HepG2 (cell line): Measurements from ENCODE around the gene ATG13. TPM values are rescaled to one million over a fixed set of nuclear protein-coding genes. Genes with fewer than 3 reads are reported as not detected.

Experiments
- BRCA1 ChIP-seq: sonication (generic); formaldehyde crosslinking; IDR thresholded peaks from 2 replicates; pipeline ENCODE4 v1.4.0; 2020; ENCODE audit warnings: missing genetic modification reagents
- CBX2 ChIP-seq, 2 experiments: fragments of 200-600 bp in 1 of 2; sonication (generic); formaldehyde crosslinking in 1 of 2; IDR thresholded peaks; 2 replicates each; pipeline versions ENCODE4 v1.7.0 to v1.8.1; 2018 to 2022; ENCODE audit warnings: low read depth in 2 of 2, low read length in 1 of 2, mild to moderate bottlenecking in 1 of 2, missing genetic modification reagents in 1 of 2
- FOXA1 ChIP-seq, 2 experiments: fragments of 450-650 bp in 1 of 2; sonication (generic) in 1 of 2; formaldehyde crosslinking in 1 of 2; IDR thresholded peaks; 2 replicates each; pipeline versions ENCODE4 v1.4.0 to v1.6.1; 2016 to 2020; ENCODE audit warnings: missing genetic modification reagents in 1 of 2
- GATA4 ChIP-seq: sonication (generic); IDR thresholded peaks from 2 replicates; pipeline ENCODE4 v1.6.1; 2016; ENCODE audit warnings: antibody characterized with exemption, low read depth, borderline replicate concordance
- HNRNPH1 ChIP-seq: fragments of 200-400 bp; formaldehyde crosslinking; optimal IDR thresholded peaks from 2 replicates; pipeline ENCODE3; 2017; ENCODE audit warnings: mild to moderate bottlenecking, low read depth, low read length
- IRF2 ChIP-seq: IDR thresholded peaks from 2 replicates; pipeline ENCODE4 v1.6.1; 2018; ENCODE audit warnings: missing genetic modification reagents, missing compliant biosample characterization
- KLF12 ChIP-seq: sonication (generic); formaldehyde crosslinking; IDR thresholded peaks from 2 replicates; pipeline ENCODE4 v1.4.0; 2020; ENCODE audit warnings: missing genetic modification reagents, borderline replicate concordance
- MAFF ChIP-seq: IDR thresholded peaks from 2 replicates; pipeline ENCODE4 v1.6.1; 2011; ENCODE audit warnings: low read depth, low read length, improper control_type of control experiment
- MTF1 ChIP-seq: sonication (generic); formaldehyde crosslinking; IDR thresholded peaks from 2 replicates; pipeline ENCODE4 v1.5.0; 2020; ENCODE audit warnings: missing genetic modification reagents
- MXI1 ChIP-seq: IDR thresholded peaks from 3 replicates; pipeline ENCODE4 v1.6.1; 2012; ENCODE audit warnings: low read depth, low read length, inconsistent platforms, borderline replicate concordance
- NCOA1 ChIP-seq: sonication (generic); formaldehyde crosslinking; IDR thresholded peaks from 2 replicates; pipeline ENCODE4 v1.9.0; 2021; ENCODE audit warnings: missing genetic modification reagents
- PHF20 ChIP-seq: sonication (generic); formaldehyde crosslinking; IDR thresholded peaks from 2 replicates; pipeline ENCODE4 v1.5.0; 2020; ENCODE audit warnings: mild to moderate bottlenecking, missing genetic modification reagents
- ZFP82 ChIP-seq: sonication (generic); formaldehyde crosslinking; IDR thresholded peaks from 2 replicates; pipeline ENCODE4 v1.5.1; 2020; ENCODE audit warnings: mild to moderate bottlenecking, missing genetic modification reagents, borderline replicate concordance
- ZMAT3 ChIP-seq: sonication (generic); formaldehyde crosslinking; conservative IDR thresholded peaks from 2 replicates; pipeline ENCODE4 v1.7.0; 2021; ENCODE audit warnings: missing genetic modification reagents
- ZNF3 ChIP-seq: IDR thresholded peaks from 2 replicates; pipeline ENCODE4 v1.7.0; 2017; ENCODE audit warnings: inconsistent platforms
- ZNF367 ChIP-seq: sonication (generic); formaldehyde crosslinking; IDR thresholded peaks from 2 replicates; pipeline ENCODE4 v1.4.0; 2020; ENCODE audit warnings: missing genetic modification reagents, borderline replicate concordance
- ZNF382 ChIP-seq: sonication (generic); formaldehyde crosslinking; IDR thresholded peaks from 2 replicates; pipeline ENCODE4 v1.5.0; 2020; ENCODE audit warnings: missing genetic modification reagents, mild to moderate bottlenecking, borderline replicate concordance
- ZNF451 ChIP-seq: sonication (generic); formaldehyde crosslinking; IDR thresholded peaks from 2 replicates; pipeline ENCODE4 v1.5.0; 2020; ENCODE audit warnings: mild to moderate bottlenecking, missing genetic modification reagents
- ZNF484 ChIP-seq: sonication (generic); formaldehyde crosslinking; IDR thresholded peaks from 2 replicates; pipeline ENCODE4 v1.5.1; 2020; ENCODE audit warnings: mild to moderate bottlenecking, low read depth, missing genetic modification reagents, borderline replicate concordance
- ZNF773 ChIP-seq: sonication (generic); formaldehyde crosslinking; IDR thresholded peaks from 2 replicates; pipeline ENCODE4 v1.4.0; 2020; ENCODE audit warnings: missing genetic modification reagents, borderline replicate concordance
- polyA plus RNA-seq, 8 experiments: library from polyadenylated mRNA; depleted of rRNA in 3 of 8; stranded (reverse) in 7 of 8; unstranded in 1 of 8; fragments of >200 nt; fragmentation: Illumina TruSeq in 4 of 8; extraction: Trizol in 4 of 8; gene quantifications; 2 replicates each; pipeline versions ENCODE4 v1.2.1 to v1.2.3, GENCODE V29; 2011 to 2016; ENCODE audit warnings: low read depth in 4 of 8, missing spikeins in 1 of 8, mixed read lengths in 1 of 8; ENCODE audit not compliant: insufficient read depth in 1 of 8
- total RNA-seq, 5 experiments: library from RNA; depleted of rRNA; stranded (reverse); fragments of >200 nt; fragmentation: Illumina TruSeq; extraction: Trizol; gene quantifications; 2 replicates each; pipeline ENCODE4 v1.2.3, GENCODE V29; 2016; ENCODE audit warnings: low read depth in 1 of 5
- TF ChIP-seq, protein P1 (sequence below): sonication (generic); formaldehyde crosslinking; IDR thresholded peaks from 2 replicates; pipeline ENCODE4 v1.5.0; 2020; ENCODE audit warnings: mild to moderate bottlenecking, missing genetic modification reagents, borderline replicate concordance
- TF ChIP-seq, protein P2 (sequence below): sonication (generic); formaldehyde crosslinking; IDR thresholded peaks from 2 replicates; pipeline ENCODE4 v1.4.0; 2020; ENCODE audit warnings: mild to moderate bottlenecking, missing genetic modification reagents

Gene ATG13
- total and polyA plus RNA-seq, 2 of the 13 experiments (the other 11 are each of a cell fraction or from before 2014, with no cell fraction given) = 55.0 to 77.3 TPM

DNA sequence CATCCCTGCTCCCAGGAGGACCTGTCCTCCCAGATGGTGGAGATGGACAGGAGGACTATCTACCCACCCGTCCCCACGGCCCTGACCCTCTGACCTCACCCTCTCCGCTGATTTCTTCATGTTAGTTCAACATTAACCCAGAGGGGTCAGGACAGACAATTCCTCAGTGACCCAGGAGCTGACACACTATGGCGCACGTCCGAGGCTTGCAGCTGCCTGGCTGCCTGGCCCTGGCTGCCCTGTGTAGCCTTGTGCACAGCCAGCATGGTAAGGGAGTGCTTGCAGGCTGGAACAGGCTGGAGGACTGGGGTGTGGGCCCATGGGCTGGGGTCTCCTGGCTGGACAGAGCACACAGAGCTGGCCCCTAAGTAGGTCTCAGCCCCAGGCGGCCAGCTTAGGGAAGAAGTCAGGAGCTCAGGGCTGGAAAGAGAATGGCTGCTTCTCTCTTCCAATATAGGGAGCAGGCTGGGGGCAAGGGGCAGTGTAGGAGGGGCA, 101.7 kb downstream of the ATG13 start, which contains the start of gene F2 (continued):
- TF ChIP-seq, protein P1, sequence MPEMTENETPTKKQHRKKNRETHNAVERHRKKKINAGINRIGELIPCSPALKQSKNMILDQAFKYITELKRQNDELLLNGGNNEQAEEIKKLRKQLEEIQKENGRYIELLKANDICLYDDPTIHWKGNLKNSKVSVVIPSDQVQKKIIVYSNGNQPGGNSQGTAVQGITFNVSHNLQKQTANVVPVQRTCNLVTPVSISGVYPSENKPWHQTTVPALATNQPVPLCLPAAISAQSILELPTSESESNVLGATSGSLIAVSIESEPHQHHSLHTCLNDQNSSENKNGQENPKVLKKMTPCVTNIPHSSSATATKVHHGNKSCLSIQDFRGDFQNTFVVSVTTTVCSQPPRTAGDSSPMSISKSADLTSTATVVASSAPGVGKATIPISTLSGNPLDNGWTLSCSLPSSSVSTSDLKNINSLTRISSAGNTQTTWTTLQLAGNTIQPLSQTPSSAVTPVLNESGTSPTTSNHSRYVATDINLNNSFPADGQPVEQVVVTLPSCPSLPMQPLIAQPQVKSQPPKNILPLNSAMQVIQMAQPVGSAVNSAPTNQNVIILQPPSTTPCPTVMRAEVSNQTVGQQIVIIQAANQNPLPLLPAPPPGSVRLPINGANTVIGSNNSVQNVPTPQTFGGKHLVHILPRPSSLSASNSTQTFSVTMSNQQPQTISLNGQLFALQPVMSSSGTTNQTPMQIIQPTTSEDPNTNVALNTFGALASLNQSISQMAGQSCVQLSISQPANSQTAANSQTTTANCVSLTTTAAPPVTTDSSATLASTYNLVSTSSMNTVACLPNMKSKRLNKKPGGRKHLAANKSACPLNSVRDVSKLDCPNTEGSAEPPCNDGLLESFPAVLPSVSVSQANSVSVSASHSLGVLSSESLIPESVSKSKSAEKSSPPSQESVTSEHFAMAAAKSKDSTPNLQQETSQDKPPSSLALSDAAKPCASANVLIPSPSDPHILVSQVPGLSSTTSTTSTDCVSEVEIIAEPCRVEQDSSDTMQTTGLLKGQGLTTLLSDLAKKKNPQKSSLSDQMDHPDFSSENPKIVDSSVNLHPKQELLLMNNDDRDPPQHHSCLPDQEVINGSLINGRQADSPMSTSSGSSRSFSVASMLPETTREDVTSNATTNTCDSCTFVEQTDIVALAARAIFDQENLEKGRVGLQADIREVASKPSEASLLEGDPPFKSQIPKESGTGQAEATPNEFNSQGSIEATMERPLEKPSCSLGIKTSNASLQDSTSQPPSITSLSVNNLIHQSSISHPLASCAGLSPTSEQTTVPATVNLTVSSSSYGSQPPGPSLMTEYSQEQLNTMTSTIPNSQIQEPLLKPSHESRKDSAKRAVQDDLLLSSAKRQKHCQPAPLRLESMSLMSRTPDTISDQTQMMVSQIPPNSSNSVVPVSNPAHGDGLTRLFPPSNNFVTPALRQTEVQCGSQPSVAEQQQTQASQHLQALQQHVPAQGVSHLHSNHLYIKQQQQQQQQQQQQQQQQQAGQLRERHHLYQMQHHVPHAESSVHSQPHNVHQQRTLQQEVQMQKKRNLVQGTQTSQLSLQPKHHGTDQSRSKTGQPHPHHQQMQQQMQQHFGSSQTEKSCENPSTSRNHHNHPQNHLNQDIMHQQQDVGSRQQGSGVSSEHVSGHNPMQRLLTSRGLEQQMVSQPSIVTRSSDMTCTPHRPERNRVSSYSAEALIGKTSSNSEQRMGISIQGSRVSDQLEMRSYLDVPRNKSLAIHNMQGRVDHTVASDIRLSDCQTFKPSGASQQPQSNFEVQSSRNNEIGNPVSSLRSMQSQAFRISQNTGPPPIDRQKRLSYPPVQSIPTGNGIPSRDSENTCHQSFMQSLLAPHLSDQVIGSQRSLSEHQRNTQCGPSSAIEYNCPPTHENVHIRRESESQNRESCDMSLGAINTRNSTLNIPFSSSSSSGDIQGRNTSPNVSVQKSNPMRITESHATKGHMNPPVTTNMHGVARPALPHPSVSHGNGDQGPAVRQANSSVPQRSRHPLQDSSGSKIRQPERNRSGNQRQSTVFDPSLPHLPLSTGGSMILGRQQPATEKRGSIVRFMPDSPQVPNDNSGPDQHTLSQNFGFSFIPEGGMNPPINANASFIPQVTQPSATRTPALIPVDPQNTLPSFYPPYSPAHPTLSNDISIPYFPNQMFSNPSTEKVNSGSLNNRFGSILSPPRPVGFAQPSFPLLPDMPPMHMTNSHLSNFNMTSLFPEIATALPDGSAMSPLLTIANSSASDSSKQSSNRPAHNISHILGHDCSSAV (CRISPR knock-in tag) = no peak
- TF ChIP-seq ZNF773 (no peak), ZNF382 (CRISPR knock-in tag) (no peak), ZNF3 (CRISPR knock-in tag) (no peak), ZMAT3 (CRISPR knock-in tag) (peak; percentile 82), MTF1 (CRISPR knock-in tag) (no peak), MAFF (no peak), IRF2 (peak; percentile 83), ZNF484 (no peak), KLF12 (CRISPR knock-in tag) (peak; percentile 38; the same call in 1 of the 2 replicates), ZNF451 (CRISPR knock-in tag) (no peak; the same call in 1 of the 2 replicates), ZFP82 (peak; percentile 94), NCOA1 (CRISPR knock-in tag) (no peak), CBX2 (IDR thresholded peaks at IDR 0.05; ENCODE audit: low read depth, low read length) (no peak), CBX2 (CRISPR knock-in tag; IDR thresholded peaks at IDR 0.05; ENCODE audit: low read depth) (no peak), FOXA1 (IDR thresholded peaks at IDR 0.05) (no peak), FOXA1 (CRISPR knock-in tag; IDR thresholded peaks at IDR 0.05) (peak; percentile 73; the same call in 1 of the 2 replicates), MXI1 (peak; percentile 85; the same call in 1 of the 3 replicates), GATA4 (peak; percentile 35; the same call in 1 of the 2 replicates), BRCA1 (CRISPR knock-in tag) (peak; percentile 76; the same call in 1 of the 2 replicates), HNRNPH1 (no peak), ZNF367 (CRISPR knock-in tag) (no peak), PHF20 (0 out of 2 replicates have a peak, but pooled peaks have one; percentile 13)
- TF ChIP-seq, protein P2, sequence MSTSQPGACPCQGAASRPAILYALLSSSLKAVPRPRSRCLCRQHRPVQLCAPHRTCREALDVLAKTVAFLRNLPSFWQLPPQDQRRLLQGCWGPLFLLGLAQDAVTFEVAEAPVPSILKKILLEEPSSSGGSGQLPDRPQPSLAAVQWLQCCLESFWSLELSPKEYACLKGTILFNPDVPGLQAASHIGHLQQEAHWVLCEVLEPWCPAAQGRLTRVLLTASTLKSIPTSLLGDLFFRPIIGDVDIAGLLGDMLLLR (CRISPR knock-in tag) = peak; percentile 78; the same call in 1 of the 2 replicates
